IMR-90 (cell line): Measurements from ENCODE around the gene ATIC. TPM values are rescaled to one million over a fixed set of nuclear protein-coding genes. Genes with fewer than 3 reads are reported as not detected.

Source experiments
- ATAC-seq: fragments of 200-7000 bp; cut with Tn5 transposase; 2 replicates; pipeline ENCODE4 v1.9.1; 2020; ENCODE audit warnings: low read depth, mild to moderate bottlenecking, moderate library complexity
- BruUV-seq: library from RNA; stranded (reverse); fragments of 400-500 nt; replicated peaks from 2 replicates; lab custom pipeline; 2021; lab: Mats Ljungman, UMichigan
- CTCF ChIA-PET: fragments of 300-600 bp; formaldehyde crosslinking; extraction: SDS; loops from one replicate; lab custom pipeline; 2021; ENCODE audit warnings: antibody characterized with exemption; lab: Yijun Ruan, JAX
- POLR2A ChIA-PET: fragments of 300-600 bp; sonication (Branson Sonifier 250); formaldehyde crosslinking; loops from one replicate; lab custom pipeline; 2022; ENCODE audit warnings: antibody characterized with exemption; ENCODE audit not compliant: unreplicated experiment; lab: Charles Lee
- DNase-seq: peaks from one replicate; pipeline ENCODE4 v3.0.0; 2013
- H2AFZ ChIP-seq: replicated peaks from 2 replicates; pipeline ENCODE3; 2013; ENCODE audit warnings: low read length, mild to moderate bottlenecking; ENCODE audit not compliant: poor library complexity
- H2AK5ac ChIP-seq: 2 replicates; pipeline ENCODE4 v1.6.1; 2013; ENCODE audit warnings: low read depth, low read length, inconsistent platforms
- H2AK9ac ChIP-seq: replicated peaks from 2 replicates; pipeline ENCODE3; 2013; ENCODE audit warnings: mild to moderate bottlenecking, low read depth, low read length, moderate library complexity; ENCODE audit not compliant: poor library complexity
- H2BK120ac ChIP-seq: 2 replicates; pipeline ENCODE4 v1.6.1; 2013; ENCODE audit warnings: low read depth, low read length, inconsistent platforms
- H2BK15ac ChIP-seq: 3 replicates; pipeline ENCODE4 v1.6.1; 2013; ENCODE audit warnings: low read depth, low read length, inconsistent platforms
- H2BK20ac ChIP-seq: 2 replicates; pipeline ENCODE4 v1.6.1; 2013; ENCODE audit warnings: low read depth, mild to moderate bottlenecking, inconsistent platforms, low read length, moderate library complexity
- H2BK5ac ChIP-seq: 2 replicates; pipeline ENCODE4 v1.6.1; 2013; ENCODE audit warnings: mild to moderate bottlenecking, low read depth, low read length, inconsistent platforms; ENCODE audit not compliant: poor library complexity, severe bottlenecking
- H3K14ac ChIP-seq: replicated peaks from 2 replicates; pipeline ENCODE4 v1.6.1; 2013; ENCODE audit warnings: low read depth, low read length, inconsistent platforms
- H3K18ac ChIP-seq: 2 replicates; pipeline ENCODE4 v1.6.1; 2013; ENCODE audit warnings: low read depth, low read length, control low read depth
- H3K23ac ChIP-seq: 2 replicates; pipeline ENCODE4 v1.6.1; 2013; ENCODE audit warnings: low read depth, low read length, inconsistent platforms
- H3K27ac ChIP-seq: 2 replicates; pipeline ENCODE4 v1.5.1; 2013; ENCODE audit warnings: mild to moderate bottlenecking, control low read depth, low read length; ENCODE audit not compliant: insufficient read depth
- H3K27me3 ChIP-seq: 2 replicates; pipeline ENCODE4 v1.6.1; 2013; ENCODE audit warnings: low read length; ENCODE audit not compliant: control insufficient read depth, insufficient read depth
- H3K36me3 ChIP-seq: 2 replicates; pipeline ENCODE4 v1.6.1; 2013; ENCODE audit warnings: low read length, mixed read lengths; ENCODE audit not compliant: control insufficient read depth, insufficient read depth
- H3K4ac ChIP-seq: 2 replicates; pipeline ENCODE4 v1.6.1; 2013; ENCODE audit warnings: low read depth, low read length, inconsistent platforms
- H3K4me1 ChIP-seq: 2 replicates; pipeline ENCODE4 v1.6.1; 2013; ENCODE audit warnings: low read length, mixed read lengths; ENCODE audit not compliant: control insufficient read depth, insufficient read depth
- H3K4me2 ChIP-seq: 2 replicates; pipeline ENCODE4 v1.6.1; 2013; ENCODE audit warnings: low read depth, mild to moderate bottlenecking, control low read depth, low read length, moderate library complexity
- H3K4me3 ChIP-seq: 2 replicates; pipeline ENCODE4 v1.5.1; 2013; ENCODE audit warnings: low read depth, mild to moderate bottlenecking, control low read depth, low read length, moderate library complexity; ENCODE audit not compliant: insufficient read depth
- H3K56ac ChIP-seq: 2 replicates; pipeline ENCODE4 v1.6.1; 2013; ENCODE audit warnings: low read length, inconsistent platforms; ENCODE audit not compliant: insufficient read depth; ENCODE audit errors: extremely low read depth
- H3K79me1 ChIP-seq, 2 experiments: 2 replicates each; pipeline ENCODE4 v1.6.1; 2013; ENCODE audit warnings: low read length in 2 of 2, inconsistent platforms in 1 of 2, low read depth in 1 of 2
- H3K9ac ChIP-seq: 2 replicates; pipeline ENCODE4 v1.6.1; 2013; ENCODE audit warnings: low read depth, low read length, control low read depth
- H3K9me1 ChIP-seq: 2 replicates; pipeline ENCODE4 v1.6.1; 2013; ENCODE audit warnings: low read length, inconsistent platforms; ENCODE audit not compliant: insufficient read depth
- H3K9me3 ChIP-seq: 2 replicates; pipeline ENCODE4 v1.6.1; 2013; ENCODE audit warnings: low read length; ENCODE audit not compliant: control insufficient read depth, insufficient read depth
- H4K20me1 ChIP-seq: 2 replicates; pipeline ENCODE4 v1.6.1; 2013; ENCODE audit warnings: low read length, inconsistent platforms; ENCODE audit not compliant: insufficient read depth
- H4K5ac ChIP-seq: 2 replicates; pipeline ENCODE4 v1.6.1; 2013; ENCODE audit warnings: mild to moderate bottlenecking, low read depth, low read length, control low read depth
- H4K8ac ChIP-seq, 2 experiments: 2 replicates each; pipeline ENCODE4 v1.6.1; 2013; ENCODE audit warnings: low read depth in 2 of 2, low read length in 2 of 2, control low read depth in 1 of 2, inconsistent platforms in 1 of 2
- H4K91ac ChIP-seq: 2 replicates; pipeline ENCODE4 v1.6.1; 2013; ENCODE audit warnings: low read depth, low read length, inconsistent platforms; ENCODE audit not compliant: insufficient read depth
- BHLHE40 ChIP-seq: fragments of 150-350 bp; IDR thresholded peaks from 2 replicates; pipeline ENCODE4 v1.6.1; 2016; ENCODE audit warnings: mild to moderate bottlenecking, low read depth, low read length
- CEBPB ChIP-seq: IDR thresholded peaks from 2 replicates; pipeline ENCODE4 v1.6.1; 2012; ENCODE audit warnings: low read depth, low read length, improper control_type of control experiment
- CHD1 ChIP-seq: IDR thresholded peaks from 2 replicates; pipeline ENCODE4 v1.6.1; 2012; ENCODE audit warnings: low read depth, low read length, improper control_type of control experiment
- ELK1 ChIP-seq: fragments of 150-350 bp; IDR thresholded peaks from 2 replicates; pipeline ENCODE4 v1.6.1; 2016; ENCODE audit warnings: low read depth, mild to moderate bottlenecking, low read length, moderate library complexity, borderline replicate concordance
- FOS ChIP-seq: fragments of 150-350 bp; IDR thresholded peaks from 2 replicates; pipeline ENCODE4 v1.6.1; 2016; ENCODE audit warnings: low read depth, low read length
- MAFK ChIP-seq: IDR thresholded peaks from 2 replicates; pipeline ENCODE4 v1.6.1; 2012; ENCODE audit warnings: low read depth, low read length, improper control_type of control experiment
- MXI1 ChIP-seq: IDR thresholded peaks from 2 replicates; pipeline ENCODE4 v1.6.1; 2012; ENCODE audit warnings: low read depth, mild to moderate bottlenecking, low read length, moderate library complexity, borderline replicate concordance
- NFE2L2 ChIP-seq: fragments of 150-350 bp; IDR thresholded peaks from 2 replicates; pipeline ENCODE4 v1.6.1; 2016; ENCODE audit warnings: low read depth, mild to moderate bottlenecking, low read length
- POLR2A ChIP-seq: IDR thresholded peaks from 2 replicates; pipeline ENCODE4 v1.6.1; 2012; ENCODE audit warnings: mild to moderate bottlenecking, low read depth, low read length
- RAD21 ChIP-seq: IDR thresholded peaks from 2 replicates; pipeline ENCODE4 v1.6.1; 2012; ENCODE audit warnings: low read length, improper control_type of control experiment
- RCOR1 ChIP-seq: IDR thresholded peaks from 2 replicates; pipeline ENCODE4 v1.6.1; 2012; ENCODE audit warnings: mild to moderate bottlenecking, low read length, improper control_type of control experiment; ENCODE audit not compliant: insufficient replicate concordance
- RFX5 ChIP-seq: IDR thresholded peaks from 2 replicates; pipeline ENCODE4 v1.8.0; 2012; ENCODE audit warnings: low read depth, mild to moderate bottlenecking, low read length, moderate library complexity
- USF2 ChIP-seq: fragments of 150-350 bp; IDR thresholded peaks from 2 replicates; pipeline ENCODE4 v1.6.1; 2017; ENCODE audit warnings: mild to moderate bottlenecking, antibody characterized with exemption, low read length, low read depth
- dilution Hi-C: fragments of 300-500 bp; cut with HindIII; formaldehyde crosslinking; loops from one replicate; pipeline ENCODE4 v1.14.3; 2018; ENCODE audit warnings: low sequenced_read_pairs; ENCODE audit not compliant: unreplicated experiment
- in situ Hi-C: fragments of 300-500 bp; cut with MboI; formaldehyde crosslinking; loops from 3 replicates; pipeline ENCODE4 v1.14.3; 2019; ENCODE audit warnings: low sequenced_read_pairs, inconsistent platforms, mixed read lengths
- intact Hi-C: fragments of 100-400 bp; cut with micrococcal nuclease; formaldehyde crosslinking; loops from 2 replicates; pipeline ENCODE4 v1.10.0; 2022
- polyA plus RNA-seq, 3 experiments: library from polyadenylated mRNA; depleted of rRNA; stranded (reverse); fragments of >200 nt; gene quantifications; 2 replicates each; pipeline ENCODE4 v1.2.3, GENCODE V29; 2012; ENCODE audit warnings: low replicate concordance in 1 of 3
- total RNA-seq: library from RNA; depleted of rRNA; stranded (reverse); fragments of >200 nt; gene quantifications from 2 replicates; pipeline ENCODE4 v1.2.3, GENCODE V29; 2012

ATIC gene
- total and polyA plus RNA-seq, 2 of the 4 experiments (the other 2 are of a cell fraction) = 30.5 to 101 TPM

GRCh38 chr2:215280326-215280725, 31.5 kb upstream of the ATIC start:
- intact Hi-C loops = no loop called here
- Histone ChIP-seq H3K27me3 (no peaks in the 10 kb centered on the region), H3K18ac (no peak overlapping the region), H3K9ac (no peak overlapping the region), H3K23ac (no peak overlapping the region), H3K9me3 (no peaks in the 10 kb centered on the region), H3K79me1 (no peaks in the 10 kb centered on the region), H3K36me3 (no peaks in the 10 kb centered on the region), H3K4me1 (no peaks in the 10 kb centered on the region), H4K5ac (no peak overlapping the region), H3K4ac (no peak overlapping the region), H2AK9ac (no peak overlapping the region), H3K9me1 (no peaks in the 10 kb centered on the region), H3K4me2 (no peak overlapping the region), H2BK5ac (no peak overlapping the region), H3K4me3 (no peak overlapping the region), H2AFZ (no peak overlapping the region), H3K56ac (no peak overlapping the region), H2BK120ac (no peak overlapping the region), H4K91ac (no peak overlapping the region), H2AK5ac (no peak overlapping the region), H2BK15ac (no peak overlapping the region), H2BK20ac (no peak overlapping the region), H4K8ac (no peak overlapping the region), H4K20me1 (no peaks in the 10 kb centered on the region), H3K27ac (no peak overlapping the region), H3K14ac (no peak overlapping the region)
- CTCF ChIA-PET = interaction anchor here (0.7 kb wide), 1 partner anchor 652 kb away, joined by 3 read pairs; no protein-coding TSS in a partner anchor
- TF ChIP-seq FOS (no peak), RAD21 (no peak), USF2 (no peak), NFE2L2 (no peak), BHLHE40 (no peak), CHD1 (no peak), ELK1 (no peak), RFX5 (no peak), CEBPB (no peak), MXI1 (no peak), POLR2A (no peak), MAFK (no peak), RCOR1 (no peak)
- no peak for DNase-seq
- no TSS peak for BruUV-seq
- in situ Hi-C loops = no loop called here
- dilution Hi-C loops = no loop called here
- ATAC-seq = no peak
- POLR2A ChIA-PET = interaction anchor here (0.6 kb wide), 1 partner anchor 300 kb away, joined by 3 read pairs; no protein-coding TSS in a partner anchor
